Body of pancreas (tissue), 4 donors: ENCODE measurements around the gene HAGHL.

Experiments
- CTCF ChIP-seq, 7 experiments: fragments of 450-650 bp in 4 of 7; fragments of 200-600 bp in 3 of 7; sonication (generic) in 3 of 7; IDR thresholded peaks; one replicate each; pipeline ENCODE4 v1.5.1; 2016 to 2019; ENCODE audit warnings: antibody characterized with exemption in 7 of 7
- POLR2A ChIP-seq, 3 donors: fragments of 450-650 bp; IDR thresholded peaks; one replicate each; pipeline ENCODE4 v1.6.1; 2016; ENCODE audit warnings: antibody characterized with exemption in 3 of 3, mild to moderate bottlenecking in 2 of 3

- TF ChIP-seq CTCF (IDR thresholded peaks at IDR 0.05): no peak
- TF ChIP-seq POLR2A (IDR thresholded peaks at IDR 0.05): no peak
Measured at GRCh38 chr16:693364-693763, 33.5 kb upstream of the HAGHL start.
